Activated effector memory CD4-positive, alpha-beta T cell treated with anti-CD3 and anti-CD28 coated beads, Interleukin-2, amount 50 U/mL, for 16 hours (primary cell): Measurements from ENCODE around the gene THAP11.
"Not testable (repeated sequence)": the region's sequence is repeated elsewhere in the genome, so short reads cannot be mapped to it uniquely, and the experiment has no call there.

Experiments
- DNase-seq: peaks from one replicate; pipeline ENCODE4 v3.0.0-alpha.2; 2020

The THAP11 gene

DNA sequence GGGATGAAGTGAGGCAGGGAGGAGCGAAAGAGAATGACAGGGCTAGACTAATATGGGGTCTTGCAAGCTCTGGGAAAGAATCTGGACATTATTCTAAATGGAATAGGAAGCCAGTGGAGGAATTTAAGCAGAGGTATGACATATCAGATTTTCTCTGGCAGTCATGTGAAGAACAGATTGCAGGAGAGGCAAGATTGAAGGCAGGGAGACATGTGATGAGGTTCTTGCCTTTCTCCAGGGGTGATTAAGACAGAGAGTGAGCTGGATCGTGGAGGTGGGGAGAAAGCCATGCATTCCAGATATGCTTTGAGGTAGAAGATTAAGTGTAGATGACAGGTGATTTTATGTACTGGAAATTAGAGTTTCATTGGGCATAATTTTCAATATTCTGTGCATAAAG lies 4.3 kb upstream of the THAP11 start:
- no peak for DNase-seq

DNA sequence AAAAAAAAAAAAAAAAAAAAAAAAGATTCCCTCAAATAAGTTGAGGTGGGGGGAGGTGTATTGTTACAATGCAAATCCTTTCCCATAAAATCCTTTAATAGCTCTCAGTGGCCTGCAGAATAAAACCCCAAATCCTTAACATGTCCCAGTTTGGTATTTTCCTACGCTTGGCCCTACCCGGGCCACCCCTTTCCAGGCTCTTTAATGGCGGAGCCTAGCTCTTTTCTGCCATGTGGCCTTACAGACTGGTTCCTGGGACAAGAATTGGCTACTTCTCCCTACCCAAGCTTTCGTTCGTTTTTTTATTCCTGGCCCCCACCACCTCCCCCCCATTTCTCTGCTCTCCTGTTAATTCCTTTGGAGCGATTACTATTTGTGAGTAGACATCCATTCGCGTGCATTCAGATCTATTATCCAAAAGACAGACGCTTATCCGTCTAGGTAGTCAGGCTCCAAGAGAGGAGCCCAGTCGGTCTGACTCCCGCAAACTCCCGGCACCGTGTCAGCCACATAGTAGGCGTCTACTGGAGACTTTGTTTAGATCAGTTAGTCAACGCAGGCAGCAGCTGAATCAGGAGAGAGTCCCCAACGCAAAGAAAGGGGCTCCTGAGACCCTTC lies 813 bp upstream of the THAP11 start:
- no peak for DNase-seq

DNA sequence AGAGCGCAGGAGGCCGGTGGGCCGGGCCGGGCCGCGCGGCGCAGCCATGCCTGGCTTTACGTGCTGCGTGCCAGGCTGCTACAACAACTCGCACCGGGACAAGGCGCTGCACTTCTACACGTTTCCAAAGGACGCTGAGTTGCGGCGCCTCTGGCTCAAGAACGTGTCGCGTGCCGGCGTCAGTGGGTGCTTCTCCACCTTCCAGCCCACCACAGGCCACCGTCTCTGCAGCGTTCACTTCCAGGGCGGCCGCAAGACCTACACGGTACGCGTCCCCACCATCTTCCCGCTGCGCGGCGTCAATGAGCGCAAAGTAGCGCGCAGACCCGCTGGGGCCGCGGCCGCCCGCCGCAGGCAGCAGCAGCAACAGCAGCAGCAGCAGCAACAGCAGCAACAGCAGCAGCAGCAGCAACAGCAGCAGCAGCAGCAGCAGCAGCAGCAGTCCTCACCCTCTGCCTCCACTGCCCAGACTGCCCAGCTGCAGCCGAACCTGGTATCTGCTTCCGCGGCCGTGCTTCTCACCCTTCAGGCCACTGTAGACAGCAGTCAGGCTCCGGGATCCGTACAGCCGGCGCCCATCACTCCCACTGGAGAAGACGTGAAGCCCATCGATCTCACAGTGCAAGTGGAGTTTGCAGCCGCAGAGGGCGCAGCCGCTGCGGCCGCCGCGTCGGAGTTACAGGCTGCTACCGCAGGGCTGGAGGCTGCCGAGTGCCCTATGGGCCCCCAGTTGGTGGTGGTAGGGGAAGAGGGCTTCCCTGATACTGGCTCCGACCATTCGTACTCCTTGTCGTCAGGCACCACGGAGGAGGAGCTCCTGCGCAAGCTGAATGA lies 606 bp downstream of the THAP11 start:
- peak; percentile 86 for DNase-seq

DNA sequence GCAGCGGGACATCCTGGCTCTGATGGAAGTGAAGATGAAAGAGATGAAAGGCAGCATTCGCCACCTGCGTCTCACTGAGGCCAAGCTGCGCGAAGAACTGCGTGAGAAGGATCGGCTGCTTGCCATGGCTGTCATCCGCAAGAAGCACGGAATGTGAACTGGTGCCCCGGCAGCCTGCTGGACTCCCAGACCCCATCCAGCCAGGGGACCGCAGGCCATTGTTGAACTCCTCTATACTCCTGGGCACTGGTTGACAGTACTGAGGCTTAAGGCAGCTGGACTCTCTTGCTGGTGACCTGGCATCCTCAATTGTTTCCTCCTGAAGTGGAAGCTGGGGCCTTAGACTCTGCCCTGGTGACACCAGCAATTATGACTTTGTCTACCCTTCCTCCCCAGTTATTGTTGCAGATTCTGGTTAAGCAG lies 1.2 kb downstream of the THAP11 start:
- DNase-seq: no peak

DNA sequence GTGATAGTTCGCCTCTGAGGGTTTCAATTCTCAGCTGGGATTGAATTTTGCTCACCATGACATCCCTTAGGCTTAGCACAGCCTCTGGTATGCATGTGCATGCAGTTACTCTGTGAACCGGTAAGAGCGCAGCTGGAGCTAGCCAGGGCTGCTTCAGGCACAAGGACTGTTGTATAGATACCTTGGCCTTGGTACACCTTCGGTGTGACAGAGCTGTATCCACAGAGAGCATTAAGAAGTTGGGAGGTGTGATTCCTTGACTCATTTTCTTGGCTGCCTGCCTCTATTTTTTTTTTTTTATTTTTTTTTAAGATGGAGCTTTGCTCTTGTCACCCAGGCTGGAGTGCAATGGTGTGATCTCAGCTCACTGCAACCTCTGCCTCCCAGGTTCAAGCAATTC lies 2.4 kb downstream of the THAP11 start:
- DNase-seq: no peak

DNA sequence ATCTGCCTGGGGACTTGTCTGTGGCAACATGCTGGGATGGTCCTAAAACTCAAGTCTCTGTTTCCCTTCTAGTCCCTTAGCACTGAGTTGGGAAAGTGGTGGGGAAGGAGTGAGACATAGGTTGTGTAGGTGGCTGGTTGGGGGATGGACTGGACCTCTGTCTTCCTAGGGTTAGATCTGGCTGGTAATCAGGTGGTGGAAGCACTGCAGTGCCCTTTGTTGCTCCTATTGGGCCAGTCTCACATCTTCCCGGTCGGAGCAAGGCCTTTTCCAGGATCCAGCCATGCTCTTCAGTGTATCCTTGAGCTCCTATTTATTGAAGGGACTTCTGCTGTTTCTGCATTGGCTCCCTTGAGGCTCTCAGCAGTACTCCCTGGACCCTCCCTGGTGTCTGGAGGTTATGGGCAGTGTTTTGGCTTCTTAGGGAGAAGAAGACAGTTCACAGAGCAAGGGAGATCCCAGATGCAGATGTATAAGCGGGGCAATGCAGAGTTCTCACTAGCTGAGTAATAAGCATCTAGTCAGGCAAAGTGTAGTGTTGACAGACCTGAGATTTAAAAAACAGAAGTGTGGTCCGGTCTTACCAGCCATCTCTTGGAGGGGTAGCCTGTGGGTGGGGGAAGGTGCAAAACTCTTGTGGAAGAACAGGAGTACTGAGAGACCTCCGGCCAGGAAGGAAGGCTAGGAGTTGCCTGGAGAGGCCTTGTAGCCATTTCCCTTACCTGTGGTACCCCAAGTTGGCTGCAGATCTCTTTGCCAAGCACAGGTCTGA lies 3.4 kb downstream of the THAP11 start:
- DNase-seq: no peak

DNA sequence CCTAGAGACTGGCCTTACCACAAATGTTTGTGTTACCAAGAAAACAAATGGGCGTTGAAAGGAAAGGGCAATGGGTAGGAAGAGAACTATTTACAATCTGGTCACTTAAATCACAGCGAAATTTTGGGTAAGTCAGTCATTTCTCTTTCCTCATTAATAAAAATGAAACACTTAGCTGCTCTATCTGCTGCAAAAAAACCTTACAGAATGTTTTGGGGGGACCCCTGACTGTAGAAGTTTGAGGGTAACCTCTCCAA lies 3.9 kb downstream of the THAP11 start:
- DNase-seq: no peak

DNA sequence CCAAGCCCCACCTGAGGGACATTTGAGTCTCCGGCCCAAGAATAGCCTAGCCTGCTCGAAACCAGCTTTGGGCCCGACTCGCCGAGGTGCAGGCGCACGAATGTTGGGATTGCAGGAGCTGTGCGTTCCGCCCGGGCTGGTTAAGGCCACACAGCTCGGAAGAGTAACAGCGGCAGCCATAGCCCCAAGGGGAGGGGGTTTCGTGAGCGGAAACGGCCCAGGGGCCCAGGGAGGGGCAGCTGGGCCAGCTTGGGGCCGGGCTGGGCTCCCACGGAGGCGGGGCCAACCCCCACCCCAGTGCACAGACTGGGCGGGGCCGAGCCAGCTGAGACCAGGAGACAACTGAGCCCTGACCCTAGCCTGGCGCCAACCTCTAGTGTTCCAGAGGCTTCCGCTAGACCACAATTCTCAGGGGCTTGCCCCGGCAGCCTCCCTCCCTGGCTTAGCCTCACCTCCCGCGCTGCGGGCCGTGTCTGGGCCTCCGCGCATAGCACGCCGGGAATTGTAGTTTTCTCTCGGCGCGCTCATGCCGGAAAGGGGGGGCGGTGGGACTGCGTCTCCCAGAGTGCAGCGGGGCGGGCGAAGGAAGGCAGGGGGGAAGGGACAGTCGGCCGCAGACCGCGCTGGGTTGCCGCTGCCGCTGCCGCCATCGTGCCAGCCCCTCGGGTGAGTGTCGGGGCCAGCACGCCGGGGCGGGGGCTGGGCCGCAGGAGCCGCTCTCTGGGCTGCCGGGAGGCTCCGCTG lies 4.4 kb downstream of the THAP11 start, which contains the start of gene NUTF2:
Gene NUTF2 (plus strand): TSS at position 614 of the 744 bp plus-strand sequence. CDS start 18,198 bp downstream, outside the sequence.
- peak; percentile 98 for DNase-seq

DNA sequence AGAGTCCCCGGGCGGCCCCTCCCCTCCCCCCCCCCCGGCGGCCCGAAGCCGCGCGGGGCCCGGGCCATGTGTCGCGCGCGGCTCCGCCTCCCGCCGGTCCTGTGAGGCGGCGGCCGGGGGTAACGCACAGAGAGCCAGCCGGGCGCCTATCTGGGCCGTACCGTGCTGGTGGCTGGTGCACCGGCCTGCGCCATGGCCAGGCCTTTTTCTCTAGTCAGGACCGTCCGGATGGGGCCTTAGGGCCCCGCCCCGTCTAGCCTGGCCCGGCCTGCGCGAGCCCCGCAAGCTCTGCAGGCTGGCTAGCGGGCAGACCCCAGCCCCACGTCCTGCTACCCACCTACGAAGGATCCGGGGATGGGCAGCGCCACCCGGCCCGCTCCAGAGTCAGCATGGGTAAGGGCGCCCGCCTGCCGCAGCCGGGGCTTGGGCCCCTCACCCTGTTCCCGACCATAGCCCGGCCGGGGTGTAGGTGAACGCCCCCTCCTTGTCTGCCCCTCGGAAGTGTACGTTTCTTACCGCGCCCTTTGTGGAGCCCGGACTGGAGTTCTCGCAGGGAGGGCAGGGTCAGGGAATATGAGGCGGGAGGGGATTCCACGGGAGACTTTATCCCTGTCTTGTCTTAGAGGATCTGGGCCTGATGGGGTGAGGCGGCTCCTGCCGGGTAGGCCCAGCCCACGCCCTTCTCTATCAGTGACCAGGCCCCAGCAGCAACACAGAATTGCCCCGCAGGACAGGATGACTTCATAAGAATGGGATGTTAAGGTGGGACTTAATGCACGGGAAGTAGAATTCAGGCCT lies 5.1 kb downstream of the THAP11 start, which contains the start of gene CENPT:
Gene CENPT (minus strand): TSS at position 630 of the 798 bp plus-strand sequence. CDS start 13,834 bp downstream, outside the sequence.
- no peak for DNase-seq

DNA sequence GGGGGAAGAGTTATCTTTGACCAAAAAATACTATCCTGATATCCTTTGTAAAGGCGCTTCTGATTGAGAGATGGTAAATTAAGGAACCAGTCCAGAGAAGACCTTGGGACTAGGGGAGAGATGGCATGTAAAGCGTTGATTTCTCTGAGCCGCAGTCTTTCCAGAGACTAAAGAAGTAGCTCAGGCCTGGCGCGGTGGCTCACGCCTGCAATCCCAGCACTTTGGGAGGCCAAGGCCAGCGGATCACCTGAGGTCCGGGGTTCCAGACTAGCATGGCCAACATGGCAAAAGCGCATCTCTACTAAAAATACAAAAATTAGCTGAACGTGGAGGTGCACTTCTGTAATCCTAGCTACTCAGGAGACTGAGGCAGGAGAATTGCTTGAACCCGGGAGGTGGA lies 6.0 kb downstream of the THAP11 start:
- DNase-seq: no peak

DNA sequence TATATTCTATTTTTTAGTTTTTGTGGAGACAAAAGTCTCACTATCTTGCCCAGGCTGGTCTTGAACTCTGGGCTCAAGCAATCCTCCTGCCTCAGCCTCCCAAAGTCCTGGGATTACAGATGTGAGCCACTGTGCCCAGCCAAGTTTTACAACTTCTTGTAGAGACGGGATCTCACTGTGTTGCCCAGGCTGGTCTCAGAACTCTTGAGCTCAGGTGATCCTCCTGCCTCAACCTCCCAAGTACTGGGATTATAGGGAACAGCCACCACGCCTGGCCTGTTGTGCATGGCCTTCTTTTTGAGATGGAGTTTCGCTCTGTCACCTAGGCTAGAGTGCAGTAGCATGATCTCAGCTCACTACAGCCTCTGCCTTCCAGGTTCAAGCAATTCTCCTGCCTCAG lies 11.6 kb downstream of the THAP11 start:
- DNase-seq: no peak

DNA sequence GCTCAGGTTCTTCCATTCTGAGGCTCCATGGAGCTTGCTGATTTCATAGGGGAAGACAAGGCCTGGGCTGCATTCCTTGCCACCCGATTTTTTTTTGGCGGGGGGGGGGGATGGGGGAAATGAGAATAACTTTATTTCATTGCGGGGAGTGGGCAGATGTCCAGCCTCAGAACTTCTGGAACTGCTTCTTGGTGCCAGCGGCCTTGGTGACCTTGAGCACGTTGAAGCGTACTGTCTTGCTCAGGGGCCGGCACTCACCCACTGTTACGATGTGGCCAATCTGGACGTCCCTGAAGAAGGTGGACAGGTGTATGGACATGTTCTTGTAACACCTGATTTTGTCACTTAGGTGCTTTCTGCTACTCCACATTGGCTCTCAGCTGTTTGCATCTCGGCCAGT lies 13.7 kb downstream of the THAP11 start:
- DNase-seq: no peak

DNA sequence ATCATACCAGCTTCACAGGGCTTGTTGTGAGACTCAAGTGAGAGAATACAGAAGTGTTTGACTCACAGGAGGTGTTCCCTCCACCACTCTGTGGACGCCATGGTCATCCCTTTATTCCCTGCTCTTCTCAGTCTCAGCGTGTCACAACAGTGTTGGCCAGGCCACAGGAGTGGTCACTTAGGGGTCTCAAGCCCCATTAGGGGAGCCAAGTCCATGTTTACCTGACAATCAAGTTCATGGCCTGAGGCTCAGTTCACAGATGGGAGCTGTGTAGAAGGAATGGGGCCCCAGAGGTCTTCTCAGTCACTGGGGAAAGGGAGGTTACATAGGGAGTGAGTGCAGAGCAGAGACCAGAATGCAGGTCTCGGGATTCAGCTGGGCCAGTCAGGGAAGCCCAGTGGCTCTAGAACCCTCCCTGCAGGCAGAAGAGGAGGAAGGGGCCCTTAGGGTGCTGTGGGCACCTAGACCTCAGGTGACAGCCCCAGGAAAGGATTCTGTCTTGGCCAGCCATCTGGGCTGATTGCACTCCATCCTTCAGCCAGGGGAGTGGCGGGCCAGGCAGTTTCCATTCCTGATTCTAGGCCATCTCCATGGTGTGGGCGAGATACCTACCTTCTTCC lies 14.9 kb downstream of the THAP11 start:
- DNase-seq: no peak

DNA sequence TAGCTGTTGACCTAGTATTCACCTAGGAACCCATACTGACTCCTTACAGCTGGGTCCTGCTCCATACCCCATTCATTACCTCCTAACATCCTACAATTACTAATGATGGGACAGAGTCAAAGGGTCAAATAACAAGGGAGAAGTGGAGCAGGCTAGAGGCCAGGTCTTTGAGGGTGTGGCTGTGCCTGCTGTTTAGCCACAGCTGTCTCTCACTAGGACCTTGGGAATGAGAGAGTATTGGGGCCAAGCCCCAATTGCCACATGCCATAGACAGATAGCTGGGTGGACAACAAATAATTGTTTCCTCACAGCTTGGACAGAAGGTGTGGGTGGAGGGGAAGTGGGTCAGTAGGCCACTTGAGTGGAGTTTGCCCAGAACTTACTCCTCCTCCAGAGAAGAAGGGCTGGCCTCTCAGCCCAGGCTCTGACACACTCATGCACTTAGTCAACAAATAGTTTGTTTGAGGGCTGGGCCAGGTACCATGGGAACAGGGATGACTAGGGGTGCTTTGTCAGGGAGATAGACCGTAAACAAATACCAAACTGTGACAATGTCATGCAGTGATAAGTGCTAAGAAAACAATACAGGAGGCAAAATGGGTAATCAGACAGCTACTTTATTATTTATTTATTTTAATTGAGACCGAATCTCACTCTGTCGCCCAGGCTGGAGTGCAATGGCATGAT lies 15.6 kb downstream of the THAP11 start:
- peak; percentile 80 for DNase-seq

DNA sequence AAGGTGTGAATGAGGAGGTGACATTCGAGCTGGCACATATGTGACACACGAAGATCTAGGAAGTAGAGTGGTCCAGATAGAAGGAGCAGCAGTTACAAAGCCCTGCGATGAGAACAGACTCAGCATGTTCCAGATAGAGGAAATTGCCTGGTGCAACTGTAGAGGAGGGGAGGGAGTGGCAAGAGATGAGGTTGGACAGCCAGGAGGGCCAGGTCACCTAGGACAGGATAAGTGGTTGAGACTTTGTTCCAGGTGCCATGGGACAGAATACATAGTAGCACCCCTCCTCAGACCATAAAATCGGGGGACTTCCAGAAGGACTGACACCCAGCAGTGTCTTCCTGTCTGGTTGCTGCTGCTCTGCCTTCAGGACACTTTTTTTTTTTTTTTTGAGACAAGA lies 16.4 kb downstream of the THAP11 start:
- no peak for DNase-seq

DNA sequence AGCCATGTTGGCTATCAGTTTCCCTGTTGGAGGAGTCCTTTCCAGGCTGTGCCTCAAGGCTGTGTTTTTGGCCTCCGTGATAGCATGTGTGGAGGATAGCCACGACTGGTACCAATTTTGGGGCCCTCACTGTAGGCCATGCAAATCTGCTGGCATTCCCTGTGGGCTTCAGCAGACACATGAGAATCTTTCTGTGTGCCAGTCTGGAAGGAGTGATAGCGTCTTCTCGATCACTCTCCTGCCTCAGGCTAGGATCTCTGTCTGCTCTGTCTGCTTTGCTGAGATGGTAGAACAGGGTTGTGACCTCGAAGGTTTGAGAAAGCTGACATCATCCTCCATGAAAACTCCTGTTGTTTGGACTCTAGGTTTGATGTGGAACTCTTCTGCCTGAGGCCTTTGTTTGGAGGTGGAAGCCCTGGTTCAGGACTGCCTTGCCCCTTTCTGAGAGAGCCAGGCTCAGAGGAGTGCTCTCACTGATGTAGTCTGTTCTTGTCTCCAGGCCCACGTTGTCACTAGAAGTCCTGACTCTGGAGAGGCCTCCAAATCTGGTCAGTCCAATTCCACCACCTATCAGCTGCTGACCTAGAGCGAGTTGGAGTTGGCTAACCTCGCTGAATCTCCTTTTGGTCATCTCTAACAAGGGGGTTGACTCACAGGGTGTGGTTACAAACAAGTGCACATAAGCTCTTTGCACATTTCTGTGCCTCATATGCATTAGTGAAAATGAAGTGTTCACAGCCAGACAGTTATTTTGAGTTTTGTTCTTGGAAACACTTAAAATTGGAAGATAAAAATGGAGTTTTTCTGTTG lies 18.7 kb downstream of the THAP11 start:
- DNase-seq: no peak

DNA sequence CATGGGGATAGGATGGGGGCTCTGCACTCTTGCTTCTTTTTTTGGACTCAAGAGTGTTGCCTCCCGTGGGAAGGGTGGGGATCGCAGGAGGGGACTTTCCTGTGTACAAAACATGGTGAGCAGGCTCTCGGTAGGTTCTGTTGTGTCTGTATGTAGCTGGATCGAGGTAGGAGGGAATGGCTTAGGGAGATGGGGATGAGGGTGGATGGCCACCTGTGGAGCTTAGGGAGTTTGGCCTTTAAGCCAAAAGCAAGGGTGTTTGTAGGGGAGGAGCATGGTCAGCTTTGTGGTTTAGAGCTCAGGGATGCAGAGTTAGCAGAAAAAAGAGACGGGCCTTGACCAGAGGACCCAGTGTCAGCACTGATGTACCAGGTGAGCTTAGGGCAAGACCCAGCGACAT lies 19.8 kb downstream of the THAP11 start:
- DNase-seq: no peak

DNA sequence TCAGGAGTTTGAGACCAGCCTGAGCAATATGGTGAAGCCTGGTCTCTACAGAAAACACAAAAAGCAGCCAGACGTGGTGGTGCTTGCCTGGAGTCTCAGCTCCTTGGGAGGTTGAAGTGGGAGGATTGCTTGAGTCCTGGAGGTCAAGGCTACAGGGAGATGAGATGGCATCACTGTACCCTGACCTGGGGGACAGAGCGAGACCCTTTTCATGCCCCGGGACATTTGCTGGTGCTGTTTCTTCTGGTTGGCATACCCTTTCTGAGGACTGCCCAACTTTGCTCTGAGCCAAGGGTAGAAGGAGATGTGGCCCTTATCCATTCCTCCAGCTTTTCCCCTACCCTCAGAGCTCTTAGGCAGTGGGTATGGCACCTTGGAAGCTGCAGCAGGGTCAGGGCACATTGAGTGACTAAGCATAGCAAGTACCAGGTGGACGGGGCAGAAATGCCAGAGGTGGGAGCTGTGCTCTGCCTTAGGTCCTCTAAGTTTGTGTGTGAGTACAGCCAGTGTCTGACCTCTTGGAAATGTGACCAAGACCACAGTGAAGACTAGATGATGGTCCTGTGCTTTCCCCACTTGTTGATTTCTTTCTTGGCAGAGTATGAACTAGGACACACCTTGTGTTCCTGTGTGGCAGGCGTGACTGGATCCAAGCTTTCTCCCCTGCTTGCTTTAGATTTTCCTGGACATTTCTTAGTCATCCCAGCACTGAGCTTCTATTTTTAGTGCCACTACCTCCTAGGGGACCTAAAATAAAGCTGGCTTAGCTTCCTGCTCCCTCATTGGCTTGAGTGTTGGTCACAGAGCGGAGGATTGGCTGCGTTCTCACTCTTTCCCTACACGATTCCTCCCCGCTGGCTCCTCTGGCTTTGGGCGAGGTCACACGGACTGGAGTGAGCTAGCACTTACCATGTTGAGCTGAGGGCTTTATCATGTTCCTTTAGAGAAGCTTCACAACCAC lies 20.8 kb downstream of the THAP11 start:
- DNase-seq: no peak

DNA sequence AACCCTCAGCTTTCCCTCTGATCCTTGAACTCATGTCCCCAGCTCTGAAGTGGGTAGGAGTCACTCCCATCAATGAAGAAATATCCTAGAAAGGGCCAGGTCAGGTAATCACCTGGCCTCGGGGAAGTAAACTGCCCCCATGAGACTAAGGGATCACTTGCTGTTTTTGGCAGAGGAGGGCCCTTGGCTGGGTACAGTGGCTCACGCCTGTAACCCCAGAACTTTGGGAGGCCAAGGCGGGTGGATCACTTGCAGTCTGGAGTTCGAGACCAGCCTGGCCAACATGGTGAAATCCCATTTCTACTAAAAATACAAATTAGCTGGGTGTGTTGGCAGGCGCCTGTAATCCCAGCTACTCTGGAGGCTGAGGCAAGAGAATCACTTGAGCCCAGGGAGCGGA lies 21.9 kb downstream of the THAP11 start:
- not testable (repeated sequence) for DNase-seq
